ENCODE results near the gene LGALS13. TPM values are rescaled to one million over a fixed set of nuclear protein-coding genes. Genes with fewer than 3 reads are reported as not detected.

Gene LGALS13
- total RNA-seq, 1 experiment from 2014 or later, result not detected

GRCh38 chr19:39592381-39592780 is 9.9 kb upstream of the LGALS13 start:
- no peak for TF ChIP-seq SP1 (IDR thresholded peaks at IDR 0.05; ENCODE audit: low read depth)
- TF ChIP-seq EZH2phosphoT487 (IDR thresholded peaks at IDR 0.05; ENCODE audit: borderline replicate concordance), result no peak
- TF ChIP-seq REST (IDR thresholded peaks at IDR 0.05; ENCODE audit: low read depth), result no peak
- TF ChIP-seq ZNF274 (IDR thresholded peaks at IDR 0.05; ENCODE audit: low read depth, low read length), result no peak
- no peak for TF ChIP-seq SIN3A (IDR thresholded peaks at IDR 0.05; ENCODE audit: low read depth)
- no peak for TF ChIP-seq EGR1 (IDR thresholded peaks at IDR 0.05; ENCODE audit: low read depth)
- TF ChIP-seq EZH2 (IDR thresholded peaks at IDR 0.05), result no peak
- no peak for TF ChIP-seq TCF7L2 (IDR thresholded peaks at IDR 0.05; ENCODE audit: borderline replicate concordance, extremely low read depth, insufficient read depth, insufficient read length)
- no peak for TF ChIP-seq SRF (IDR thresholded peaks at IDR 0.05; ENCODE audit: low read depth)
- TF ChIP-seq RAD21 (IDR thresholded peaks at IDR 0.05; ENCODE audit: low read depth), result no peak
- no peak for TF ChIP-seq CBX3 (IDR thresholded peaks at IDR 0.05; ENCODE audit: low read depth)
- TF ChIP-seq POLR2AphosphoS5 (IDR thresholded peaks at IDR 0.05; ENCODE audit: low read depth, low read length), result no peak
- TF ChIP-seq POLR2A (IDR thresholded peaks at IDR 0.05; ENCODE audit: borderline replicate concordance, extremely low read depth, insufficient read depth, insufficient read length), result no peak
- no peak for TF ChIP-seq CEBPB (IDR thresholded peaks at IDR 0.05; ENCODE audit: low read depth)
- no peak for TF ChIP-seq ATF3 (IDR thresholded peaks at IDR 0.05)

More at GRCh38 chr19:39592381-39592780, 9.9 kb upstream of the LGALS13 start:
- H3K36me3 ChIP-seq (ENCODE audit: control insufficient read depth in 1 of 2, insufficient read depth in 2 of 2, low read length in 2 of 2), result no peaks in the 10 kb centered on the region; a peak in 1 of 4 replicates
- RAD21 ChIA-PET (ENCODE audit: low non-redundant PET in 1 of 2, low total read pairs in 2 of 2, uncharacterized antibody in 2 of 2, unreplicated experiment in 2 of 2), result no interaction called here
- H3K27me3 ChIP-seq (ENCODE audit: insufficient read depth, low read length), result peaks cover 60% of the 10 kb centered on the region
- no peaks in the 10 kb centered on the region for H3K9me3 ChIP-seq (ENCODE audit: control insufficient read depth in 1 of 2, insufficient read depth in 1 of 2, low read depth in 1 of 2, low read length in 2 of 2)
- H3K9me2 ChIP-seq (ENCODE audit: insufficient read depth), result no peaks in the 10 kb centered on the region
- BruUV-seq (replicated peaks), result no TSS peak
- intact Hi-C loops (cut with micrococcal nuclease), result no loop called here
- H3K4me3 ChIP-seq (replicated peaks in 1 of 2; ENCODE audit: low read depth in 1 of 2, low read length in 2 of 2), result no peak overlapping the region
- POLR2A ChIA-PET, result no interaction called here
- no peak overlapping the region for H2AFZ ChIP-seq (ENCODE audit: low read depth, low read length, poor library complexity, severe bottlenecking)
- no peak overlapping the region for H3K4me2 ChIP-seq (ENCODE audit: low read length)
- no peaks in the 10 kb centered on the region for H3K4me1 ChIP-seq (ENCODE audit: control insufficient read depth in 1 of 2, insufficient read depth in 2 of 2, low read length in 2 of 2)
- H4K20me1 ChIP-seq (ENCODE audit: insufficient read depth), result no peaks in the 10 kb centered on the region
- H3K9ac ChIP-seq (ENCODE audit: low read length), result no peak overlapping the region
- CTCF ChIA-PET, result no interaction called here
- ATAC-seq (no peak), DNase-seq (ENCODE audit: low read depth, low spot score) (no peak)
- no peaks in the 10 kb centered on the region for H3K79me2 ChIP-seq (ENCODE audit: insufficient read depth, low read length)
- no peak overlapping the region for H3K27ac ChIP-seq (ENCODE audit: low read depth, low read length)
